HEK293 (cell line): Measurements from ENCODE around the gene NLRP1.

ENCODE experiments used
- HOXD13 ChIP-seq: sonication (generic); formaldehyde crosslinking; IDR thresholded peaks from 2 replicates; pipeline ENCODE4 v1.8.0; 2022; ENCODE audit warnings: missing genetic modification reagents, borderline replicate concordance
- KLF10 ChIP-seq: fragments of 450-650 bp; IDR thresholded peaks from 2 replicates; pipeline ENCODE4 v1.5.1; 2018; ENCODE audit warnings: missing biosample characterization, mild to moderate bottlenecking, missing genetic modification characterization
- PRDM6 ChIP-seq: fragments of 450-650 bp; formaldehyde crosslinking; IDR thresholded peaks from 2 replicates; pipeline ENCODE4 v1.5.1; 2017; ENCODE audit warnings: missing biosample characterization, missing genetic modification characterization
- SETDB1 ChIP-seq: IDR thresholded peaks from one replicate; pipeline ENCODE4 v1.6.1; 2017; ENCODE audit warnings: mild to moderate bottlenecking, low read length, moderate library complexity, mixed read lengths; ENCODE audit not compliant: insufficient read length
- YY1 ChIP-seq: fragments of 450-650 bp; formaldehyde crosslinking; IDR thresholded peaks from 2 replicates; pipeline ENCODE4 v1.5.1; 2018; ENCODE audit warnings: missing biosample characterization, missing genetic modification characterization
- ZBTB1 ChIP-seq: fragments of 450-650 bp; formaldehyde crosslinking; IDR thresholded peaks from 2 replicates; pipeline ENCODE4 v1.5.1; 2016; ENCODE audit warnings: missing biosample characterization, missing genetic modification characterization
- ZBTB7A ChIP-seq: fragments of 450-650 bp; formaldehyde crosslinking; IDR thresholded peaks from 2 replicates; pipeline ENCODE4 v1.5.1; 2016; ENCODE audit warnings: low read depth, missing biosample characterization, missing genetic modification characterization
- ZFP37 ChIP-seq: fragments of 450-650 bp; formaldehyde crosslinking; IDR thresholded peaks from 2 replicates; pipeline ENCODE4 v1.5.1; 2016; ENCODE audit warnings: missing biosample characterization, missing genetic modification characterization
- ZIC2 ChIP-seq: fragments of 450-650 bp; formaldehyde crosslinking; IDR thresholded peaks from 2 replicates; pipeline ENCODE4 v1.5.1; 2016; ENCODE audit warnings: missing biosample characterization, missing genetic modification characterization
- ZNF174 ChIP-seq: fragments of 450-650 bp; formaldehyde crosslinking; IDR thresholded peaks from 2 replicates; pipeline ENCODE4 v1.5.0; 2017; ENCODE audit warnings: missing biosample characterization, mild to moderate bottlenecking, missing genetic modification characterization
- ZNF175 ChIP-seq: fragments of 450-650 bp; formaldehyde crosslinking; IDR thresholded peaks from 2 replicates; pipeline ENCODE4 v1.5.1; 2016; ENCODE audit warnings: missing biosample characterization, missing genetic modification characterization
- ZNF19 ChIP-seq: fragments of 450-650 bp; formaldehyde crosslinking; IDR thresholded peaks from 2 replicates; pipeline ENCODE4; 2016; ENCODE audit warnings: missing biosample characterization, missing genetic modification characterization, low read depth
- ZNF223 ChIP-seq: fragments of 450-650 bp; formaldehyde crosslinking; IDR thresholded peaks from 2 replicates; pipeline ENCODE4 v1.5.1; 2016; ENCODE audit warnings: missing biosample characterization, missing genetic modification characterization
- ZNF26 ChIP-seq: fragments of 450-650 bp; formaldehyde crosslinking; IDR thresholded peaks from 2 replicates; pipeline ENCODE4 v1.5.1; 2016; ENCODE audit warnings: missing biosample characterization, missing genetic modification characterization
- ZNF292 ChIP-seq: fragments of 450-650 bp; formaldehyde crosslinking; IDR thresholded peaks from 2 replicates; pipeline ENCODE4 v1.5.1; 2016; ENCODE audit warnings: low read depth, missing biosample characterization, missing genetic modification characterization, borderline replicate concordance
- ZNF398 ChIP-seq: fragments of 450-650 bp; formaldehyde crosslinking; IDR thresholded peaks from 2 replicates; pipeline ENCODE4 v1.5.1; 2017; ENCODE audit warnings: missing biosample characterization, missing genetic modification characterization
- ZNF423 ChIP-seq: fragments of 450-650 bp; formaldehyde crosslinking; IDR thresholded peaks from 2 replicates; pipeline ENCODE4 v1.5.1; 2016; ENCODE audit warnings: missing biosample characterization, missing genetic modification characterization
- ZNF488 ChIP-seq: fragments of 450-650 bp; formaldehyde crosslinking; IDR thresholded peaks from 2 replicates; pipeline ENCODE4 v1.5.1; 2016; ENCODE audit warnings: missing biosample characterization, missing genetic modification characterization
- ZNF501 ChIP-seq: fragments of 450-650 bp; formaldehyde crosslinking; IDR thresholded peaks from 2 replicates; pipeline ENCODE4 v1.5.1; 2016; ENCODE audit warnings: missing biosample characterization, missing genetic modification characterization
- ZNF529 ChIP-seq: fragments of 450-650 bp; formaldehyde crosslinking; IDR thresholded peaks from 2 replicates; pipeline ENCODE4 v1.5.1; 2017; ENCODE audit warnings: missing genetic modification characterization, missing biosample characterization; ENCODE audit not compliant: insufficient replicate concordance
- ZNF585B ChIP-seq: fragments of 450-650 bp; formaldehyde crosslinking; IDR thresholded peaks from 2 replicates; pipeline ENCODE4 v1.5.1; 2016; ENCODE audit warnings: missing biosample characterization, missing genetic modification characterization
- ZNF596 ChIP-seq: fragments of 450-650 bp; IDR thresholded peaks from 2 replicates; pipeline ENCODE4 v1.5.0; 2018; ENCODE audit warnings: missing biosample characterization, mild to moderate bottlenecking, missing genetic modification characterization, moderate library complexity
- ZNF645 ChIP-seq: fragments of 450-650 bp; formaldehyde crosslinking; IDR thresholded peaks from 2 replicates; pipeline ENCODE4; 2016; ENCODE audit warnings: missing biosample characterization, missing genetic modification characterization
- ZNF654 ChIP-seq: fragments of 450-650 bp; formaldehyde crosslinking; IDR thresholded peaks from 2 replicates; pipeline ENCODE4 v1.5.1; 2016; ENCODE audit warnings: low read depth, missing biosample characterization, missing genetic modification characterization
- ZNF670 ChIP-seq: fragments of 450-650 bp; formaldehyde crosslinking; IDR thresholded peaks from 2 replicates; pipeline ENCODE4 v1.5.1; 2016; ENCODE audit warnings: missing biosample characterization, missing genetic modification characterization, low read depth
- ZNF704 ChIP-seq: fragments of 450-650 bp; formaldehyde crosslinking; IDR thresholded peaks from 2 replicates; pipeline ENCODE4 v1.5.1; 2016; ENCODE audit warnings: missing biosample characterization, missing genetic modification characterization
- ZNF747 ChIP-seq: fragments of 450-650 bp; formaldehyde crosslinking; IDR thresholded peaks from 2 replicates; pipeline ENCODE4 v1.5.1; 2016; ENCODE audit warnings: missing biosample characterization, missing genetic modification characterization
- ZNF791 ChIP-seq: fragments of 450-650 bp; formaldehyde crosslinking; IDR thresholded peaks from 2 replicates; pipeline ENCODE4 v1.5.1; 2016; ENCODE audit warnings: missing biosample characterization, missing genetic modification characterization
- ZSCAN23 ChIP-seq: fragments of 450-650 bp; formaldehyde crosslinking; IDR thresholded peaks from 2 replicates; pipeline ENCODE4 v1.5.1; 2016; ENCODE audit warnings: missing biosample characterization, missing genetic modification characterization
- ZSCAN4 ChIP-seq: fragments of 450-650 bp; formaldehyde crosslinking; IDR thresholded peaks from 2 replicates; pipeline ENCODE4 v1.5.1; 2017; ENCODE audit warnings: missing biosample characterization, missing genetic modification characterization

NLRP1 gene

GRCh38 chr17:5486206-5487124, 97.8 kb downstream of the NLRP1 start, which contains the start of gene MIS12 (continued):
- peak; percentile 84 for TF ChIP-seq KLF10 (tag by site-specific recombination)
- peak; percentile 90 for TF ChIP-seq SETDB1
- no peak for TF ChIP-seq ZNF645 (tag by site-specific recombination)
- TF ChIP-seq ZNF292 (tag by site-specific recombination) = no peak
- TF ChIP-seq ZNF585B = no peak
- no peak for TF ChIP-seq ZNF175 (tag by site-specific recombination)
- TF ChIP-seq ZNF596 = no peak
- 0 out of 2 replicates have a peak, but pooled peaks have one; percentile 19 for TF ChIP-seq ZIC2 (tag by site-specific recombination)
- TF ChIP-seq ZNF654 (tag by site-specific recombination) = no peak
- no peak for TF ChIP-seq ZNF791 (tag by site-specific recombination)
- TF ChIP-seq ZNF704 (tag by site-specific recombination) = no peak
- TF ChIP-seq ZNF501 (tag by site-specific recombination) = peak; percentile 95
- TF ChIP-seq ZSCAN4 (tag by site-specific recombination) = no peak; the same call in 1 of the 2 replicates
- no peak for TF ChIP-seq PRDM6
- no peak for TF ChIP-seq ZNF398
- TF ChIP-seq HOXD13 = peak; percentile 63; the same call in 1 of the 2 replicates
- TF ChIP-seq ZNF488 (tag by site-specific recombination) = no peak
- 0 out of 2 replicates have a peak, but pooled peaks have one; percentile 16 for TF ChIP-seq ZBTB7A
- TF ChIP-seq ZSCAN23 (tag by site-specific recombination) = 0 out of 2 replicates have a peak, but pooled peaks have one; percentile 45
- TF ChIP-seq ZNF223 (tag by site-specific recombination) = no peak
- TF ChIP-seq ZNF26 (tag by site-specific recombination) = no peak
- no peak for TF ChIP-seq ZNF174
- 0 out of 2 replicates have a peak, but pooled peaks have one; percentile 54 for TF ChIP-seq YY1 (tag by site-specific recombination)
- no peak for TF ChIP-seq ZNF747 (tag by site-specific recombination)
- no peak for TF ChIP-seq ZNF529 (tag by site-specific recombination)
- TF ChIP-seq ZNF423 (tag by site-specific recombination) = no peak
- TF ChIP-seq ZFP37 (tag by site-specific recombination) = peak; percentile 61; the same call in 1 of the 2 replicates
- no peak for TF ChIP-seq ZBTB1 (tag by site-specific recombination)
- TF ChIP-seq ZNF19 = no peak
- no peak for TF ChIP-seq ZNF670 (tag by site-specific recombination)
